ENCODE data around the gene KMT2A.

The KMT2A gene

GRCh38 chr11:118435893-118436624, at the start of gene KMT2A:
TSS of gene KMT2A (plus strand) at chr11:118436492. CDS start at chr11:118436513, 21 bp downstream.
- Histone ChIP-seq H3K4me3 (ENCODE audit: low read depth in 1 of 2, low read length in 1 of 2) (peak within 1 kb of the TSS; percentile 86 to 87), H3K27me3 (peaks cover 25% of the 10 kb centered on the region), H3K27ac (peak within 1 kb of the TSS; percentile 73), H3K9me3 (no peaks in the 10 kb centered on the region), H3K36me3 (no peaks in the 10 kb centered on the region), H3K4me1 (ENCODE audit: control insufficient read depth in 1 of 2, insufficient read depth in 1 of 2, low read depth in 1 of 2, low read length in 1 of 2) (peaks cover 39 to 45% of the 10 kb centered on the region in 2 experiments)
- TF ChIP-seq CTCF (IDR thresholded peaks at IDR 0.05), result peak; percentile 28

GRCh38 chr11:118396097-118396501, 40.2 kb upstream of the KMT2A start:
- H3K4me3 ChIP-seq (ENCODE audit: low read depth in 1 of 2, low read length in 1 of 2), result no peak overlapping the region
- H3K4me1 ChIP-seq (ENCODE audit: control insufficient read depth in 1 of 2, insufficient read depth in 1 of 2, low read depth in 1 of 2, low read length in 1 of 2), result peaks cover 7 to 9% of the 10 kb centered on the region in 2 experiments
- H3K36me3 ChIP-seq, result peaks cover 81% of the 10 kb centered on the region
- H3K27ac ChIP-seq, result no peak overlapping the region
- TF ChIP-seq CTCF (IDR thresholded peaks at IDR 0.05), result no peak
- no peaks in the 10 kb centered on the region for H3K9me3 ChIP-seq
- no peaks in the 10 kb centered on the region for H3K27me3 ChIP-seq

- Histone ChIP-seq H3K36me3 (peaks cover 68% of the 10 kb centered on the region), H3K27ac (no peak overlapping the region), H3K4me1 (ENCODE audit: control insufficient read depth in 1 of 2, insufficient read depth in 1 of 2, low read depth in 1 of 2, low read length in 1 of 2) (peaks cover 14 to 16% of the 10 kb centered on the region in 2 experiments), H3K4me3 (ENCODE audit: low read depth in 1 of 2, low read length in 1 of 2) (no peak overlapping the region), H3K27me3 (no peaks in the 10 kb centered on the region), H3K9me3 (no peaks in the 10 kb centered on the region)
- no peak for TF ChIP-seq CTCF (IDR thresholded peaks at IDR 0.05)
These were observed 38.8 kb upstream of the KMT2A start for GRCh38 chr11:118397448-118397847.

- H3K4me3 ChIP-seq (ENCODE audit: low read depth in 1 of 2, low read length in 1 of 2), result no peak overlapping the region
- peaks cover 52% of the 10 kb centered on the region for H3K36me3 ChIP-seq
- H3K9me3 ChIP-seq, result no peaks in the 10 kb centered on the region
- no peak for TF ChIP-seq CTCF (IDR thresholded peaks at IDR 0.05)
- H3K27ac ChIP-seq, result no peak overlapping the region
- H3K4me1 ChIP-seq (ENCODE audit: control insufficient read depth in 1 of 2, insufficient read depth in 1 of 2, low read depth in 1 of 2, low read length in 1 of 2), result peaks cover 25 to 26% of the 10 kb centered on the region in 2 experiments
- H3K27me3 ChIP-seq, result no peaks in the 10 kb centered on the region
These were observed 37.3 kb upstream of the KMT2A start for GRCh38 chr11:118398791-118399559.

- peak within 1 kb of the TSS; percentile 82 to 95 for H3K4me3 ChIP-seq (ENCODE audit: low read depth in 1 of 2, low read length in 1 of 2)
- no peaks in the 10 kb centered on the region for H3K9me3 ChIP-seq
- no peak for TF ChIP-seq CTCF (IDR thresholded peaks at IDR 0.05)
- no peaks in the 10 kb centered on the region for H3K27me3 ChIP-seq
- peak within 1 kb of the TSS; percentile 83 for H3K27ac ChIP-seq
- peaks cover 36% of the 10 kb centered on the region for H3K36me3 ChIP-seq
- H3K4me1 ChIP-seq (ENCODE audit: control insufficient read depth in 1 of 2, insufficient read depth in 1 of 2, low read depth in 1 of 2, low read length in 1 of 2), result peaks cover 25 to 26% of the 10 kb centered on the region in 2 experiments
These were observed 35.0 kb upstream of the KMT2A start, which contains the start of gene ATP5MG for GRCh38 chr11:118401151-118401879. TSS of gene ATP5MG (plus strand) at chr11:118401606. CDS start at chr11:118401666, 60 bp downstream.

Measured in neutrophil (primary cell).